Bronchial epithelial cell (primary cell): ENCODE measurements around the gene HSD17B1. TPM values are rescaled to one million over a fixed set of nuclear protein-coding genes. Genes with fewer than 3 reads are reported as not detected.
"Not testable (repeated sequence)": the region's sequence is repeated elsewhere in the genome, so short reads cannot be mapped to it uniquely, and the experiment has no call there.

Experiments
- DNase-seq: peaks from one replicate; pipeline ENCODE4 v3.0.0-alpha.2; 2010; ENCODE audit warnings: low read depth
- FAIRE-seq: peaks from 2 replicates; lab custom pipeline; 2011; peaks lifted over from hg19 to GRCh38; lab: Jason Lieb, UNC
- H3K27me3 ChIP-seq: 2 replicates; pipeline ENCODE4 v1.5.1; 2011; ENCODE audit warnings: low read length; ENCODE audit not compliant: control insufficient read depth, insufficient read depth
- H3K36me3 ChIP-seq: 2 replicates; pipeline ENCODE4 v1.5.1; 2011; ENCODE audit warnings: low read length; ENCODE audit not compliant: control insufficient read depth, insufficient read depth
- H3K4me3 ChIP-seq: 2 replicates; pipeline ENCODE4 v1.5.1; 2011; ENCODE audit warnings: mild to moderate bottlenecking, low read depth, low read length, control low read depth
- CTCF ChIP-seq: IDR thresholded peaks from 2 replicates; pipeline ENCODE4 v1.5.1; 2011; ENCODE audit warnings: mild to moderate bottlenecking, moderate library complexity, low read length, control low read depth, inconsistent platforms; ENCODE audit not compliant: insufficient read depth, severe bottlenecking
- total RNA-seq: library from RNA; depleted of rRNA; stranded (reverse); fragments of >200 nt; gene quantifications from 2 replicates; pipeline ENCODE4 v1.2.1, GENCODE V29; 2014

HSD17B1 gene
- total RNA-seq, result 7.4 and 22.8 TPM in 2 replicates

- H3K27me3 ChIP-seq, FAIRE-seq, H3K36me3 ChIP-seq, DNase-seq: not testable (repeated sequence)
- H3K4me3 ChIP-seq, result peak within 1 kb of the TSS; percentile 78
Measured at GRCh38 chr17:42552736-42553135, at the start of gene HSD17B1. Gene HSD17B1 (plus strand): TSS chr17:42552923. CDS start chr17:42552934, 11 bp downstream.

GRCh38 chr17:42502926-42503325 is 49.8 kb upstream of the HSD17B1 start:
- no peaks in the 10 kb centered on the region for H3K27me3 ChIP-seq
- DNase-seq, result no peak
- no peak overlapping the region for H3K4me3 ChIP-seq
- TF ChIP-seq CTCF, result no peak
- H3K36me3 ChIP-seq, result peaks cover 2% of the 10 kb centered on the region
- no peak for FAIRE-seq

GRCh38 chr17:42507671-42508070 is 45.1 kb upstream of the HSD17B1 start:
- TF ChIP-seq CTCF, result no peak
- DNase-seq (no peak), FAIRE-seq (peak; percentile 90)
- no peaks in the 10 kb centered on the region for H3K27me3 ChIP-seq
- peaks cover 4% of the 10 kb centered on the region for H3K36me3 ChIP-seq
- no peak overlapping the region for H3K4me3 ChIP-seq

GRCh38 chr17:42508426-42509165 is 44.1 kb upstream of the HSD17B1 start:
- H3K36me3 ChIP-seq, result peaks cover 4% of the 10 kb centered on the region
- no peak for FAIRE-seq

GRCh38 chr17:42509409-42509808 is 43.3 kb upstream of the HSD17B1 start:
- H3K4me3 ChIP-seq, result no peak overlapping the region
- no peak for DNase-seq
- peaks cover 4% of the 10 kb centered on the region for H3K36me3 ChIP-seq
- H3K27me3 ChIP-seq, result no peaks in the 10 kb centered on the region
- no peak for FAIRE-seq
- no peak for TF ChIP-seq CTCF

More at GRCh38 chr17:42508426-42509165, 44.1 kb upstream of the HSD17B1 start:
- DNase-seq, result no peak
- TF ChIP-seq CTCF, result no peak
- Histone ChIP-seq H3K4me3 (no peak overlapping the region), H3K27me3 (no peaks in the 10 kb centered on the region)

GRCh38 chr17:42509841-42510240 is 42.9 kb upstream of the HSD17B1 start:
- TF ChIP-seq CTCF, result no peak
- no peak for FAIRE-seq
- no peak for DNase-seq
- Histone ChIP-seq H3K27me3 (no peaks in the 10 kb centered on the region), H3K4me3 (no peak overlapping the region), H3K36me3 (peaks cover 4% of the 10 kb centered on the region)
